HepG2 (cell line): Measurements from ENCODE around the gene PSME3IP1. TPM values are rescaled to one million over a fixed set of nuclear protein-coding genes. Genes with fewer than 3 reads are reported as not detected.
A peak's percentile ranks its signal among the peaks of the same experiment; 100 is the strongest.

Source experiments
- ATAC-seq: fragments of 200-7000 bp; cut with Tn5 transposase; 3 replicates; pipeline ENCODE4 v1.9.1; 2020; ENCODE audit warnings: mild to moderate bottlenecking, moderate library complexity
- BruUV-seq: library from RNA; stranded (reverse); fragments of 400-500 nt; replicated peaks from 2 replicates; lab custom pipeline; 2021; lab: Mats Ljungman, UMichigan
- CTCF ChIA-PET: fragments of 300-600 bp; formaldehyde crosslinking; extraction: SDS; loops from one replicate; lab custom pipeline; 2021; ENCODE audit warnings: low total read pairs, inconsistent platforms, low intra/inter-chr PET ratio; lab: Yijun Ruan, JAX
- POLR2A ChIA-PET: fragments of 350-600 bp; sonication (Branson Sonifier 250); formaldehyde crosslinking; loops from one replicate; lab custom pipeline; 2020; ENCODE audit warnings: antibody characterized with exemption, inconsistent platforms; lab: Yijun Ruan, JAX
- DNase-seq: peaks from one replicate; pipeline ENCODE4 v3.0.0-alpha.2; 2015; ENCODE audit warnings: low spot score
- FAIRE-seq: peaks from 3 replicates; lab custom pipeline; 2011; peaks lifted over from hg19 to GRCh38; lab: Jason Lieb, UNC
- H2AFZ ChIP-seq: one replicate; pipeline ENCODE4 v1.6.1; 2011; ENCODE audit warnings: low read length, inconsistent platforms
- H3K27ac ChIP-seq: fragments of 300-600 bp; 3 replicates; pipeline ENCODE4 v1.8.0; 2011; ENCODE audit warnings: mixed run types, mild to moderate bottlenecking, mixed read lengths, low read length, inconsistent platforms; ENCODE audit not compliant: insufficient read depth; ENCODE audit errors: extremely low read length
- H3K27me3 ChIP-seq, 2 experiments: fragments of 200-600 bp in 1 of 2; 2 replicates in 1 of 2; 3 replicates in 1 of 2; pipeline versions ENCODE4 v1.6.0 to v1.8.0; 2011; ENCODE audit warnings: low read length in 2 of 2, mild to moderate bottlenecking in 2 of 2, moderate library complexity in 2 of 2, inconsistent platforms in 1 of 2; ENCODE audit not compliant: insufficient read depth in 2 of 2, control insufficient read depth in 1 of 2
- H3K36me3 ChIP-seq, 2 experiments: fragments of 200-600 bp in 1 of 2; replicated peaks in 1 of 2; 2 replicates in 1 of 2; 3 replicates in 1 of 2; pipeline versions ENCODE4 v1.5.1 to v1.8.0; 2011; ENCODE audit warnings: low read length in 2 of 2, inconsistent platforms in 1 of 2; ENCODE audit not compliant: insufficient read depth in 2 of 2, control insufficient read depth in 1 of 2
- H3K4me1 ChIP-seq: 2 replicates; pipeline ENCODE4 v1.5.1; 2012; ENCODE audit warnings: low read length, inconsistent platforms; ENCODE audit not compliant: insufficient read depth
- H3K4me2 ChIP-seq: 2 replicates; pipeline ENCODE4 v1.6.0; 2011; ENCODE audit warnings: low read depth, low read length, inconsistent platforms
- H3K4me3 ChIP-seq, 3 experiments: fragments of 200-600 bp in 1 of 3; sonication (generic), shearing (Covaris generic) in 1 of 3; replicated peaks in 1 of 3; 2 replicates each; pipeline ENCODE4 v1.5.1; 2011 to 2016; ENCODE audit warnings: low read length in 3 of 3, inconsistent platforms in 2 of 3, low read depth in 2 of 3, mild to moderate bottlenecking in 2 of 3, control low read depth in 1 of 3, mixed read lengths in 1 of 3; ENCODE audit not compliant: insufficient read depth in 1 of 3
- H3K79me2 ChIP-seq: one replicate; pipeline ENCODE4 v1.6.1; 2011; ENCODE audit warnings: low read length, inconsistent platforms; ENCODE audit not compliant: insufficient read depth
- H3K9ac ChIP-seq: 2 replicates; pipeline ENCODE4 v1.6.0; 2011; ENCODE audit warnings: mild to moderate bottlenecking, low read depth, low read length, inconsistent platforms; ENCODE audit not compliant: insufficient read depth
- H3K9me3 ChIP-seq: 2 replicates; pipeline ENCODE4 v1.5.1; 2012; ENCODE audit warnings: mild to moderate bottlenecking, low read length
- H4K20me1 ChIP-seq: 2 replicates; pipeline ENCODE4 v1.6.0; 2011; ENCODE audit warnings: inconsistent platforms, mild to moderate bottlenecking, low read length, moderate library complexity; ENCODE audit not compliant: insufficient read depth
- FOXK1 ChIP-seq: sonication (generic); formaldehyde crosslinking; IDR thresholded peaks from 2 replicates; pipeline ENCODE4 v1.4.0; 2020; ENCODE audit warnings: low read depth, missing genetic modification reagents, borderline replicate concordance
- GATAD2A ChIP-seq: IDR thresholded peaks from 2 replicates; pipeline ENCODE4 v1.6.1; 2016
- HDAC2 ChIP-seq: sonication (generic); formaldehyde crosslinking; IDR thresholded peaks from 2 replicates; pipeline ENCODE4 v1.4.0; 2020; ENCODE audit warnings: missing genetic modification reagents
- IKZF5 ChIP-seq: IDR thresholded peaks from 2 replicates; pipeline ENCODE4 v1.6.1; 2018; ENCODE audit warnings: missing genetic modification reagents, mild to moderate bottlenecking, missing compliant biosample characterization
- ISX ChIP-seq: sonication (generic); formaldehyde crosslinking; conservative IDR thresholded peaks from 2 replicates; pipeline ENCODE4 v1.5.0; 2020; ENCODE audit warnings: missing genetic modification reagents
- SRSF1 ChIP-seq: fragments of 200-400 bp; formaldehyde crosslinking; optimal IDR thresholded peaks from 2 replicates; pipeline ENCODE3; 2017; ENCODE audit warnings: mild to moderate bottlenecking, low read depth, low read length, moderate library complexity
- ZKSCAN5 ChIP-seq: sonication (generic); formaldehyde crosslinking; IDR thresholded peaks from 2 replicates; pipeline ENCODE4 v1.5.1; 2020; ENCODE audit warnings: mild to moderate bottlenecking, missing genetic modification reagents
- ZMYM3 ChIP-seq: sonication (generic); formaldehyde crosslinking; IDR thresholded peaks from 2 replicates; pipeline ENCODE4 v1.5.1; 2020; ENCODE audit warnings: mild to moderate bottlenecking, missing genetic modification reagents
- ZNF709 ChIP-seq: sonication (generic); formaldehyde crosslinking; IDR thresholded peaks from 2 replicates; pipeline ENCODE4 v1.5.0; 2020; ENCODE audit warnings: mild to moderate bottlenecking, missing genetic modification reagents
- ZNF891 ChIP-seq: sonication (generic); formaldehyde crosslinking; IDR thresholded peaks from 2 replicates; pipeline ENCODE4 v1.5.0; 2020; ENCODE audit warnings: mild to moderate bottlenecking, missing genetic modification reagents
- WGBS: methylation state at CpG from one replicate; pipeline ENCODE4 v1.1.6; 2017; ENCODE audit warnings: low lambda C conversion rate; 5-methylcytosine and 5-hydroxymethylcytosine counted together
- in situ Hi-C: cut with HindIII; loops from 2 replicates; pipeline ENCODE4 v1.10.0; 2017; ENCODE audit warnings: low pct_unique_long_range_greater_than_20kb; ENCODE audit not compliant: extremely low pct_ligation_motif_present
- intact Hi-C: fragments of 100-400 bp; cut with micrococcal nuclease; formaldehyde crosslinking; loops from one replicate; pipeline ENCODE4 v1.10.0; 2022; ENCODE audit not compliant: unreplicated experiment
- polyA plus RNA-seq, 8 experiments: library from polyadenylated mRNA; depleted of rRNA in 3 of 8; stranded (reverse) in 7 of 8; unstranded in 1 of 8; fragments of >200 nt; fragmentation: Illumina TruSeq in 4 of 8; extraction: Trizol in 4 of 8; gene quantifications; 2 replicates each; pipeline versions ENCODE4 v1.2.1 to v1.2.3, GENCODE V29; 2011 to 2016; ENCODE audit warnings: low read depth in 4 of 8, missing spikeins in 1 of 8, mixed read lengths in 1 of 8; ENCODE audit not compliant: insufficient read depth in 1 of 8
- total RNA-seq, 5 experiments: library from RNA; depleted of rRNA; stranded (reverse); fragments of >200 nt; fragmentation: Illumina TruSeq; extraction: Trizol; gene quantifications; 2 replicates each; pipeline ENCODE4 v1.2.3, GENCODE V29; 2016; ENCODE audit warnings: low read depth in 1 of 5
- TF ChIP-seq, protein P1 (sequence below): sonication (generic); formaldehyde crosslinking; IDR thresholded peaks from 2 replicates; pipeline ENCODE4 v1.5.0; 2020; ENCODE audit warnings: mild to moderate bottlenecking, missing genetic modification reagents, borderline replicate concordance

Gene PSME3IP1
- total and polyA plus RNA-seq, 2 of the 13 experiments (the other 11 are each of a cell fraction or from before 2014, with no cell fraction given) = 90.8 to 99.8 TPM

GRCh38 chr16:57123216-57123973 is 62.4 kb downstream of the PSME3IP1 start:
- CTCF ChIA-PET = no interaction called here

GRCh38 chr16:57118461-57119084 is 67.3 kb downstream of the PSME3IP1 start:
- Histone ChIP-seq H3K4me2 (no peak overlapping the region), H2AFZ (no peak overlapping the region), H3K9ac (no peak overlapping the region), H3K36me3 (no peaks in the 10 kb centered on the region), H3K4me1 (no peaks in the 10 kb centered on the region), H3K79me2 (no peaks in the 10 kb centered on the region), H3K27ac (no peak overlapping the region), H4K20me1 (no peaks in the 10 kb centered on the region), H3K4me3 (no peak overlapping the region), H3K27me3 (no peaks in the 10 kb centered on the region), H3K9me3 (no peaks in the 10 kb centered on the region)
- BruUV-seq = no TSS peak
- no peak for FAIRE-seq
- POLR2A ChIA-PET = no interaction called here
- intact Hi-C loops (no loop called here), in situ Hi-C loops (no loop called here)
- ATAC-seq = no peak
- CTCF ChIA-PET = no interaction called here
- WGBS = 82% methylated on average over 2 of the region's 2 CpGs
- DNase-seq = no peak
- no peak for TF ChIP-seq FOXK1 (CRISPR knock-in tag)
- TF ChIP-seq ZNF709 = no peak
- no peak for TF ChIP-seq ZKSCAN5 (CRISPR knock-in tag)
- no peak for TF ChIP-seq SRSF1
- TF ChIP-seq ISX (CRISPR knock-in tag) = no peak
- no peak for TF ChIP-seq IKZF5
- TF ChIP-seq ZNF891 = no peak
- TF ChIP-seq HDAC2 (CRISPR knock-in tag) = no peak
- TF ChIP-seq, protein P1, sequence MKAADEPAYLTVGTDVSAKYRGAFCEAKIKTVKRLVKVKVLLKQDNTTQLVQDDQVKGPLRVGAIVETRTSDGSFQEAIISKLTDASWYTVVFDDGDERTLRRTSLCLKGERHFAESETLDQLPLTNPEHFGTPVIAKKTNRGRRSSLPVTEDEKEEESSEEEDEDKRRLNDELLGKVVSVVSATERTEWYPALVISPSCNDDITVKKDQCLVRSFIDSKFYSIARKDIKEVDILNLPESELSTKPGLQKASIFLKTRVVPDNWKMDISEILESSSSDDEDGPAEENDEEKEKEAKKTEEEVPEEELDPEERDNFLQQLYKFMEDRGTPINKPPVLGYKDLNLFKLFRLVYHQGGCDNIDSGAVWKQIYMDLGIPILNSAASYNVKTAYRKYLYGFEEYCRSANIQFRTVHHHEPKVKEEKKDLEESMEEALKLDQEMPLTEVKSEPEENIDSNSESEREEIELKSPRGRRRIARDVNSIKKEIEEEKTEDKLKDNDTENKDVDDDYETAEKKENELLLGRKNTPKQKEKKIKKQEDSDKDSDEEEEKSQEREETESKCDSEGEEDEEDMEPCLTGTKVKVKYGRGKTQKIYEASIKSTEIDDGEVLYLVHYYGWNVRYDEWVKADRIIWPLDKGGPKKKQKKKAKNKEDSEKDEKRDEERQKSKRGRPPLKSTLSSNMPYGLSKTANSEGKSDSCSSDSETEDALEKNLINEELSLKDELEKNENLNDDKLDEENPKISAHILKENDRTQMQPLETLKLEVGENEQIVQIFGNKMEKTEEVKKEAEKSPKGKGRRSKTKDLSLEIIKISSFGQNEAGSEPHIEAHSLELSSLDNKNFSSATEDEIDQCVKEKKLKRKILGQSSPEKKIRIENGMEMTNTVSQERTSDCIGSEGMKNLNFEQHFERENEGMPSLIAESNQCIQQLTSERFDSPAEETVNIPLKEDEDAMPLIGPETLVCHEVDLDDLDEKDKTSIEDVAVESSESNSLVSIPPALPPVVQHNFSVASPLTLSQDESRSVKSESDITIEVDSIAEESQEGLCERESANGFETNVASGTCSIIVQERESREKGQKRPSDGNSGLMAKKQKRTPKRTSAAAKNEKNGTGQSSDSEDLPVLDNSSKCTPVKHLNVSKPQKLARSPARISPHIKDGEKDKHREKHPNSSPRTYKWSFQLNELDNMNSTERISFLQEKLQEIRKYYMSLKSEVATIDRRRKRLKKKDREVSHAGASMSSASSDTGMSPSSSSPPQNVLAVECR = no peak

More at GRCh38 chr16:57123216-57123973, 62.4 kb downstream of the PSME3IP1 start:
- Histone ChIP-seq H3K4me3 (no peak overlapping the region), H4K20me1 (no peaks in the 10 kb centered on the region), H3K4me1 (no peaks in the 10 kb centered on the region), H3K36me3 (no peaks in the 10 kb centered on the region), H3K9me3 (no peaks in the 10 kb centered on the region), H2AFZ (no peak overlapping the region), H3K27me3 (no peaks in the 10 kb centered on the region), H3K27ac (no peak overlapping the region), H3K79me2 (no peaks in the 10 kb centered on the region), H3K4me2 (no peak overlapping the region), H3K9ac (no peak overlapping the region)
- DNase-seq (no peak), FAIRE-seq (no peak), ATAC-seq (no peak)
- in situ Hi-C loops (no loop called here), intact Hi-C loops (no loop called here)
- no TSS peak for BruUV-seq
- peak; percentile 80 for TF ChIP-seq ZMYM3 (CRISPR knock-in tag)
- no peak for TF ChIP-seq GATAD2A (CRISPR knock-in tag)
- 73% methylated on average over 7 of the region's 7 CpGs for whole genome bisulfite sequencing
- POLR2A ChIA-PET = no interaction called here
